Keratinocyte (primary cell): Measurements from ENCODE around the gene RRP36.

Experiments used
- EZH2 ChIP-seq: IDR thresholded peaks from one replicate; pipeline ENCODE4 v1.6.1; 2012; ENCODE audit warnings: inconsistent platforms, mild to moderate bottlenecking, low read length, moderate library complexity
- TF ChIP-seq, protein P1 (sequence below), 3 experiments: IDR thresholded peaks in 1 of 3; conservative IDR thresholded peaks in 1 of 3; optimal IDR thresholded peaks in 1 of 3; 2 replicates in 2 of 3; 3 replicates in 1 of 3; pipeline versions ENCODE3 to v1.5.1; 2011; ENCODE audit warnings: low read length in 3 of 3, mild to moderate bottlenecking in 3 of 3, moderate library complexity in 2 of 3, control low read depth in 1 of 3, inconsistent platforms in 1 of 3; ENCODE audit not compliant: insufficient read depth in 2 of 3; ENCODE audit errors: extremely low read depth in 1 of 3

DNA sequence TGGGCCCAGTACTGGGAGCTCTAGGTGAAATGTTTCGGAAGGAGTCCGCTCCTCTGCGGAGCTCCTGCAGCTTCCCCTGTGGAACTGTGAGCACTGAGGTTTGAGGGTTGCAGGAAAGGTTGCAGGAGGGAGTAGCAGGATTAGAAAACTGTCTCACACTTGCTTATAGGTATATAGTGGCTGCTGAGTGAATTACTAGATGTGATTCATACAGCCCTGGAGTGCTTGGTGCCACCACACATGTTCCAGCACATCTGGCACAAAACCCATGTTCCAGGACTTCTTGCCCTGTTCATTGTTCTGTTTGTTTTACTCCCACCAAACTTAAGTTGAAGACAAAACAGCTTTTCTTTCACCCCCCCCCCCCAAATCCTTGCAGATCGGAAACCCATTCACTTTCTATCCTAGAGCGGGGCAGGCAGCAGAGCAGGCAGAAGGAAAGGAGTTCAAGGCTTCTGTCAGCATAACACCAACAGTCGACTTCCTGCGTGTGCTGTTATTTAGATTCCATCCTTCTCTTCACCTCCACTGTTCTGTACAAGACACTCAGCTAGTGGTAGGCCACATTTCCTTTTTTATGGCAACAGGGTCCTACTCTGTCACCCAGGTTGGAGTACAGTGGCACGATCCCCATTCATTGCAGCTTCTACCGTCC is 41.8 kb upstream of the RRP36 start:
- TF ChIP-seq, protein P1, sequence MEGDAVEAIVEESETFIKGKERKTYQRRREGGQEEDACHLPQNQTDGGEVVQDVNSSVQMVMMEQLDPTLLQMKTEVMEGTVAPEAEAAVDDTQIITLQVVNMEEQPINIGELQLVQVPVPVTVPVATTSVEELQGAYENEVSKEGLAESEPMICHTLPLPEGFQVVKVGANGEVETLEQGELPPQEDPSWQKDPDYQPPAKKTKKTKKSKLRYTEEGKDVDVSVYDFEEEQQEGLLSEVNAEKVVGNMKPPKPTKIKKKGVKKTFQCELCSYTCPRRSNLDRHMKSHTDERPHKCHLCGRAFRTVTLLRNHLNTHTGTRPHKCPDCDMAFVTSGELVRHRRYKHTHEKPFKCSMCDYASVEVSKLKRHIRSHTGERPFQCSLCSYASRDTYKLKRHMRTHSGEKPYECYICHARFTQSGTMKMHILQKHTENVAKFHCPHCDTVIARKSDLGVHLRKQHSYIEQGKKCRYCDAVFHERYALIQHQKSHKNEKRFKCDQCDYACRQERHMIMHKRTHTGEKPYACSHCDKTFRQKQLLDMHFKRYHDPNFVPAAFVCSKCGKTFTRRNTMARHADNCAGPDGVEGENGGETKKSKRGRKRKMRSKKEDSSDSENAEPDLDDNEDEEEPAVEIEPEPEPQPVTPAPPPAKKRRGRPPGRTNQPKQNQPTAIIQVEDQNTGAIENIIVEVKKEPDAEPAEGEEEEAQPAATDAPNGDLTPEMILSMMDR (optimal IDR thresholded peaks at IDR 0.05 in 1 of 3, IDR thresholded peaks at IDR 0.05 in 1 of 3, conservative IDR thresholded peaks at IDR 0.05 in 1 of 3; ENCODE audit: extremely low read depth in 1 of 3, insufficient read depth in 2 of 3, low read length in 3 of 3) = no peak
- TF ChIP-seq EZH2 = no peak
